GM21619 (cell line): ENCODE measurements around the gene STEAP3.

ENCODE experiments used
- ATAC-seq: cut with Tn5 transposase; IDR thresholded peaks from one replicate; pipeline ENCODE4 v1.9.1; 2021; ENCODE audit not compliant: unreplicated experiment

The STEAP3 gene

DNA sequence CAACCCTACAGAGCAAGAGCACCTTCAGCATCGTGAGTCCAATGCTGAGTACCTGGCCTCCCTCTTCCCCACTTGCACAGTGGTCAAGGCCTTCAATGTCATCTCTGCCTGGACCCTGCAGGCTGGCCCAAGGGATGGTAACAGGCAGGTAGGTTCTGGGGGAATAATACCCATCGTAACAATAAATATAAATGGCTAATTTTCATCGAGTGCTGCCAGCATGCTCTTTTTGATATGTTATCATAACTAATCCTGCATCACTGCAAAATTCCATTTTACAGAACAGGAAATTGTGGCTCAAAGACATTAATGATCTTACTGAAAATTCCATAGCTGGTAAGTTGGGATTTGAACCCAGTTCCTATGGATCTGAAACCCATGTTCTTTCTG, 22.2 kb downstream of the STEAP3 start:
- ATAC-seq, result no peak

DNA sequence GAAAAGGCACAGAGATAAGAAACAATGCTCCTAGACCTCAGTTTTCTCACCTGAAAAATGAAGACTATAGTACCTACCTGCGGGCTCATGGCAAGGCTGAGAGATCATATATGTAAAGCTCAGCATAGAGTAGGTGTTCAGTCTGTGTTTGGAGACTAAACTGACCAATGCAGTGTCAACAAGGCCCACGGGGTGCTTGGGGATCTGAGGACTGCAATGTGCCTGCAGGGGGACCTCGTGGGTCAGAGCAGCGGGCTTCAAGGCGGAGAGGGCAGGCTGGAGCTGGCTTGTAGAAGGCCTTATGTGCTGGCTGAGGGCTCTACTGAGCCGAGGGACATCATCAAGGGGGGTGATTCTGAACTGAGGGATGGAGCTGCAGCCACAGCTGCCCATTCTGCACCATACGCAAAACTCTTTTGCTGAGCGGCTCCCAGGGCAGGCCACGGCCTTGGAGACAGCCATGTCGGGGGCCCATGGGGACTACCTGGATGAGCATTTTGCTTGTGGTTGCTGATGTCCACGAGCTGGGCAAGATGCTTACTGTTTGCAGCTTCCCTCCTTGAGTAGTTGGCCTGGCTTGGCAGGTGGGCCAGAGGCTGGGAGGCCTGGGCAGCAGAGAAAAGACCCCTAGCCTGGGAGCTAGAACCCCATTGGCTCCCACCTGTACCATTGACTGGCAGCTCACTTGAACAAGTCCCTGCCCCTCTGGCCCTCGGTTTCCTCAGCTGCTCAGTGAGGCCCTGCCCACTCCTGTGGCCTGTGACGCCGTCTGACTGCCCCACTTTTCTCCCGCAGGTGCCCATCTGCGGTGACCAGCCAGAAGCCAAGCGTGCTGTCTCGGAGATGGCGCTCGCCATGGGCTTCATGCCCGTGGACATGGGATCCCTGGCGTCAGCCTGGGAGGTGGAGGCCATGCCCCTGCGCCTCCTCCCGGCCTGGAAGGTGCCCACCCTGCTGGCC, 23.5 kb downstream of the STEAP3 start:
- no peak for ATAC-seq

DNA sequence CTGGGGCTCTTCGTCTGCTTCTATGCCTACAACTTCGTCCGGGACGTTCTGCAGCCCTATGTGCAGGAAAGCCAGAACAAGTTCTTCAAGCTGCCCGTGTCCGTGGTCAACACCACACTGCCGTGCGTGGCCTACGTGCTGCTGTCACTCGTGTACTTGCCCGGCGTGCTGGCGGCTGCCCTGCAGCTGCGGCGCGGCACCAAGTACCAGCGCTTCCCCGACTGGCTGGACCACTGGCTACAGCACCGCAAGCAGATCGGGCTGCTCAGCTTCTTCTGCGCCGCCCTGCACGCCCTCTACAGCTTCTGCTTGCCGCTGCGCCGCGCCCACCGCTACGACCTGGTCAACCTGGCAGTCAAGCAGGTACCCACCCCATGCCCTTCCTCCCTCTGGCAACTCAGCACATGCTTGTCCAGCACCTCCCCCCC, 24.2 kb downstream of the STEAP3 start:
- no peak for ATAC-seq

DNA sequence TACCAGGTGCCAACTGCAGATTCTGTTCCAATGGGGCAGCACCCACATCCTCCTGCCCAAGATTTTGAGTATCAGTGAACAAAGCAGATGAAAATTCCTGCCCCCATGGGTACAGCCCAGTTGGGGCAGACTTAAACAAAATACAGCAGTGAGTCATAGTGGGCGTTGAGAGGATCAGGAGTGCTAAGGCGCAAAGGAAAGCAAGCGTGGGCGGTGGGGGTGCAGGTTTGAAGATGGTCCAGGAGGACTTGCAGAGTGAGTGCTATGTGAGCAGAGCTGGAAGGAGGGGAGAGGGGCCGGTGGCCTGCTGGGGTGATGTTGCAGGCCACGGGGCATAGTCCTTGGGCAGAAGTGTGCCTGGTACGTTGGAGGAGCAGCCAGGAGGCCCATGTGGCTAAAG, 24.7 kb downstream of the STEAP3 start:
- ATAC-seq, result no peak

DNA sequence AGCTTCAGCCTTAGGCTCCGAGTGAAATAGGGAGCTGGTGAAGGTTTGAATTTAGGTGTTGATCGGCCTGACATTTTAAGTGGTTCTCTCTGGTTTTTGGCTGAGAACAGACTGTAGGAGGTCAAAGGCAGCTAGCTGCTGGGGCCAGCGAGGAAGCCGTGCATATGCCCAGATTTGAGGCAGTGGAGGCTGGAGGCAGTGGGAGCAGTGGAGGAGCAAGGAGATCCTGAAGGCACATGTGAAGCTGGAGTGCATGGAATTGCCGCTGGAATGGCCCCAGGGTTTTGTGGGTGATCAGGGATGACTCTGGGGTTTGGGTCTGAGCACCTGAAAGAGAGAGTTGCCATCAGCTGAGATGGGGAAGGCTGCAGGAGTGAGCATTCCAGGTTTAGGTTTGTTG, 25.1 kb downstream of the STEAP3 start:
- ATAC-seq, result no peak

DNA sequence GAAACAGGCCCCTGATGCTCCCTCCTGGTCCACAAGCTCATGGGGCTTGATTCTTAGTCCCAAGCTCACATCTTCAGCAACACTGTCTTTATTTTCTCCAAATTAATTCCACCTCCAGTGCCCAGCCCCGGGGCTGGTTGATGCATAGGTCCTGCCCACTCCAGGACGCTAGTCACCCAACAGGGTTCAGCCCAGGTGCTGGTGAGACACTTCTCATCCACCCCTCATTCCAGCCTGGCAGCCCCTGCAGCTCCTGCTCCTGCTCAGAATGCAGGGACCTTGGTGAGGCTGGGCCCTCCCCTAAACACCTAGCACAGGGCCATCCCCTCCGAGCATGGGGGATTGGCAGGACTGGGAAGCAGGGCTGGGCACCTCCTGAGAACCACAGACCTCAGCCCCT, 25.7 kb downstream of the STEAP3 start:
- no peak for ATAC-seq

DNA sequence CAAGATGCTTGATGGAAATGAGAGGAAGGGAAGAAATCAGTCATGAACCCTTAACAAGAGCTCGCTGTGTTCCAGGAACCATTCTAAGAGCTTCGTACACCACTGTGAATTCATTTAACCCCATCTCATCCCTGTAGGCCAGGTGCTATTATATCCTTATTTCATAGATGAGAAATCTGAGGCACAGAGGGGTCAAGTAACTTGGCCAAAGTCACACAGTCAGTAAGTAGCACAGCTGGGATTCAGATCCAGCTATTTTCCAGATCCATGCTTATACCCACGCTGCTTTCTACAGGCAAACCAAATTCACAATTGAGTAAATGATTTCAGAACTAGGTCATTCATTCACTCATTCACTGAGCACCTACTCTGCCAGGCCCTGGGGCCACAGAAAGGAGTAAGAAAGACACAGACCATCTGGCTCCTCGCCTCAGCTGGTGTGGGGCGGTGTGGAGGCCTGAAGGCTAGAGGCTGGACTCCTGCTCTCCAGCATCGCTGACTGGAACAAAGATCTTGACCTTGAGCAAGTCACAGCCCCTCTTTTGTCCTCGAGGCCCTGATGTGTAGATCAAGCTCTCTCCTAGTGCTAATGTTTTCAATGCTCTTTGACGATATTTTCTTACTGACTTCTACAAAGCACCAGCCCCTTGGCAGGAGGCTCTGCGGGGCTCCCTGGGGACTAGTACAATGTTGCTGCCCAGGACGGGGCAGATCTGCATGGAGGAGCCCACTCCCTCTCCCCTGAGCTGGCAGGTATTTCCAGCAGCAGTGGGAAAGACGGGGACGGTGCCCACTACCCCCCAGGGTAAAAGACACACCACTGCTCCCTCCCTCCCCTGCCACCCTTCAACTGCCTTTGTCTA, 26.5 kb downstream of the STEAP3 start:
- no peak for ATAC-seq

DNA sequence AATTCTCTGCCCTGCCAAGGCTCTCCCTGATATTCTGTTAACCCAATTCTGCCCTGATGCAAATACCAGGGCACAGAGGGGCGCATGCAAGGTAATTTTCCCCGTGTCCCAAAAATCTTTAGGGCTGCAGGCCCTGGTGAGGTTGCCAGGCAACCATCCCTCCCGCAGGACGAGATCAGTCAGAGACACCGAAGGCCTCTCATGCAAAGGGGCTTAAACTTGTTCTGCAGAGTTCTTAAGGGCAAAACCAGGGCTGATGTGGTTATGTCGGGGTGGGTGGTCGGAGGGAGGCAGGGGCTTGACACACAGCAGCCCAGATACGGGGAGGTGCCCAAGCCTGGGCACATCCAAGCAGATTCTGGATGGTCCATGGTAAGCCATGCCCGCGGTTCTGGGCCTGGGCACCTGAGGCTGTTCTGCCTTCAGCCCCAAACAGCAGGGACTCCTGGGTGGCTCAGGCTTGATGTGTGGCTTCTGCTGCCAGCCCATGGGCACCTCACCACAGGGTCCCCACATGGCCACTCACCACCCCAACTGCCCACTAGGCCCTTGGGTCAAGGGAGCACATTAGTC, 27.2 kb downstream of the STEAP3 start:
- no peak for ATAC-seq

DNA sequence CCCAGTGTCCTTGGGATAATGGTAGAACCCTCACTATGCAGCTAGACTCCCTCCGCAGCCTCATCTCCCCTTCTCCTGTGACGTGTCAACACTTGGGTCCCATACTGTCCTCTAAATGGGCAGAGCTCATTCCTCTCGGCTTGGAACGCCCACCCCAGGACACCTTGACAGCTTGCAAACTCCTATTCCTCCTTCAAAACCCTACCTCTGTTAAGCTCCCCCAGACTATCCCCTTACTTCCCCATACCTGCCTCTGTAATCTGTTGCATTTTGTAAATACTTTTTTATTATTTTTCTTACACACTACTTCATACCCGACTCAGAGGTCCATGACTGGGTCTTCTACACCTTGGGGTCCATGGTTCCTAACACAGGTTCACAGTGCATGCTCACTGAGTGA, 28.0 kb downstream of the STEAP3 start:
- no peak for ATAC-seq

DNA sequence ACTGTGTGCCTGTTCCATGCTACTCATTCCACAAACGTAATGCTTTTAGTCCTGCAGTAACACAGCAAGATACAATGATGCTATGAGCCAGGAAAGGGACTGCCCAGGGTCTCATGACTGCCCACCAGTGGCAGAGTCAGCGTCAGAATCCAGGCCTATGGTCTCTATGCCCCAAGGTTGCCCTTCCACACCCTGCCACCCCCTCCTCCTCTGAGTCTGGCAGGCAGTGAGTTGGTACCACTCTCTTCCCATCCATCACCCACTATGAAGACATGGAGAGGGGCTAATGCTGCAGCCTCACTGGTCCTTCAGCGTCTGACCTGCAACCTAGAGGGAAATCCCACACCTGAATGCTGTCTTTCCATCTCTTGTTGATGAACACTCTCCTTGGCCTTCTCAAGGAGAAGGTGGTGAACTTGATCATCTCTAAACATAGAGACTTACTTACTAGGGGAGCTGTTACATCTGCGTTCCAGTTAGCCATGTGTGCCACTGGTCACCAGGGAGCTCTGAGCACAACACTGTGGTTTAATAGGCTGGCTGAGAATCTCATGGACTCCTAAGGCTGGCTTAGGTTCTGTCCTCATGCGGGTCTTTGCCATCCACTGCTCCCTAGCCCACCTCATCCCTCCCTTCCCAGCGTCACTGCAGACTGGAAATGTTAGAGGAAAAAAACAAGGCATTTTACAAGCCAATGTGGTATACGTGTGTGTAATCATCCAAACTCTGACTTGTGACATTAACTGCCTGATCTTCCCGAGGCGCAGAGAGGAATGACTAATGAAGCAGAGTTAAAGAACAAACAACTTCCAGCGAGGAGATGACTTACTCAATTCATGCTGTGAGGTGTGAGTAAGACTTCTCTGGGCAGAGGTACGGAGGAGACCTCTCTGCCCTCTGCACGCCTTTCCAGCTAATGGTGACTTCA, 28.8 kb downstream of the STEAP3 start:
- no peak for ATAC-seq

DNA sequence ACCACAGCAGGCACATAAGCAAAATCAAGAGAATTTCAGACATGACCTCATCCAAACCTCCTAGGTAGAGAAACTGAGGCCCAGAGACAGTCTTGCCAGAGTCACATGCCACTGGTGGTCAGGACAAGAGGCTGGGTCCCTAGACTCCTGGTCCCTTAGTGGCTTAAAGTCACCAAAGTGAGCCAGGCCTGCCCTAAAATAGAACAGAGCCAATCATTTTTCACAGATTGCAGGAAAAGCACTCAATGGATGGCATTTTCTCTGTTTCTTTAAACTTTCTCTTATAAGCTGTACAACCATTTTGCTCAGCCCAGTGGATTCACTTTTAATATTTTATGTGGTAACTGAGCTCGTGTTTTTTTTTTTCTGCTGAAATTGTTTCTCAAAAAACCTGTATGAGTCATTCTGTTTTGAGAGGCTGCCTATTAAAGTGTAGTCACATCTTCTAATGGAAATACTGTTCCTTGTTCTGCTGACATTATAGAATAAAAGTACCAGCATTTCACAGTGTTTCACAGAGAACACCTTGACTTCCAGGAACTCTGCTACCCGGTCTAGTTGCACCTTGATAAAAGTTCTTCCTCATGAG, 29.6 kb downstream of the STEAP3 start:
- ATAC-seq, result no peak

DNA sequence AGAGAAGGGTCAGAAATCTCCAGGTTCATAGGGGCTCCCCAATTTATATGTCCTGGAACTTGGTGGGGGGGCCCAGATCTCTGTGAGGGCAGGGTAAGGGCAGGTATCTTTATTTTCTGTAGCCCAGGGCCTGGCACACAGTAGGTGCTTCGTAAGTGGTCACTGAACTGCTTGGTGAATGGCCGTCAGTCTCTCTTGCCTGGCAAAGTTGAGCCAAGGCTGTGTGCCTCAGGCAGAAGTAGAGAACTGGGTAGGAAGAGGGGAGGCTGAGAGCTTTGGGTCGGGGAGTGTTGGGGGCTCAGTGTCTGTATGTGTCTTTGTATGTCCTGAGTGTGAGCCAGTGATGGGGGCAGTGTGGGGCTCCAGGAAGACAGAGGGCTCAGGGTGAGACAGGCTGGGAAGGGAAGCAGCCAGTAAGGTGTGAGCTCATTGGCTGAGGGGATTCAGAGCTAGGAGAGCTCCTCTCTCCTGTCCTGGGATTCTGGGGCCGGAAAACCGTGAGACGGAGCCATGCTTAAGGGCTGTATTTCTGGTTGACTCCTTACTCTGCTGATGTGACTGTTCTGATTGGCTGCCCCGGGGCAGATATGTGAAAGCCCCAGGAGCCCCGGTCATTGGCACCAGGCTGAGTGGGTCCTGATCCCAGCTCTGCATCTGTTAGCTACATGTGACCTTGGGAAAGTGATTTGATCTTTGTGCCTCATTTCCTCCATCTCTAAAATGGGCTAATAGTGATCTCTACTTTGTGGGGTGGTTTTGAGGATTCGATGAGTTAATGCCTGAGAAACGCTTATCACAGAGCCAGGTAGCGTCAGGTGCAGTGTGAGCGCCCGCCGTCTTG, 30.3 kb downstream of the STEAP3 start:
- no peak for ATAC-seq

DNA sequence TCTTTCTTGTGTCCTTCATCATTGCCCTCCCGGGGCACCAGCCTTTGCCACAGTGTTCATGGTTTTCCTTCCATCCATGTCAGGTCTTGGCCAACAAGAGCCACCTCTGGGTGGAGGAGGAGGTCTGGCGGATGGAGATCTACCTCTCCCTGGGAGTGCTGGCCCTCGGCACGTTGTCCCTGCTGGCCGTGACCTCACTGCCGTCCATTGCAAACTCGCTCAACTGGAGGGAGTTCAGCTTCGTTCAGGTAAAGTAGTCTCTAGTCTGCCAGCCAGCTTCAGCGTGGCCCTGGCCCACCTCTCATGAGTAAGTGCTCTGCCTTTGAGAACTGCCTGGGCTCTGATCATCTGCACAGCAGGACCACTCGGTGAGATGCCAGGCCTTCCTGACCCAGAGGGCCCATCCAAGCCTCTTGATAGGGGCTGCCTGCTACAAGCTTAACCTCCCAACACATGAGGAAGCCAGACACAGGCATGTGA, 31.0 kb downstream of the STEAP3 start:
- ATAC-seq, result no peak

DNA sequence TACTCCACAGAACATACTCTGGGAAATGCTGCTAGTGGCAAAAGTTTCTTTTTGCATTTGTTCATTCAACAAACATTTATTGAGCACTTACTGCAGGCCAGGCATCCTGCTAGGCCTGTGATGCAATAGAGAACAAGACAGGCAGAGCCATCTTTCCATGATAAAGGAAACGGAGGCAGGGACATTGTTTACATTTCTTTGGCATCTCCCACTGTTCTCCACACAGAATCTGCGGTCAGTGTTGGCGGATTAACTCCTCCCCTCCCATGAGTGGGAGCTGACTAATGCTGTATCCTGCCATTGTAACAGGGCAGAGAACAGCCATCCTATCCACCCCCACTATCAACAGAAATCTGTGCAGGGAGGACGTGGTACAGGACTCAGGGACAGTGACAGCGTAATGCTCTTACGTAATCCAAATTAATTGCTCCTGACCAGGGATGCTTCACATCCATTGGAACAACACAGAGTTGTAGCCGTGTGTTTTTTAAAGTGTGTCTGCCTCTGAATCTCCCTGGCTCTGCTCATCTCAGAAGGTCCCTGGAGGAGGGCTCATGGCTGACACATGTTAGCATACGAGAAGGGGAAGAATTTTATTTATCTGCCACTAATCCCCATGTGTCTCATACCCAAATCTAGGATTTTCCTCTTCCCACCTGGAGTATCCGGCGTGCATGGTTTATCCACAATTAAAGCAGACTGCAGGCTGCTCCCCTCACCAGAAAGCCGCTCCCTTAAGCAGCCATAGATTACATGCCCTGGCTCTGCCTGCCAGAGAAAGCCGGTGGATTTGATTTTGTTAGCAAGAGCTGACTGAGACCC, 32.3 kb downstream of the STEAP3 start:
- ATAC-seq, result no peak

DNA sequence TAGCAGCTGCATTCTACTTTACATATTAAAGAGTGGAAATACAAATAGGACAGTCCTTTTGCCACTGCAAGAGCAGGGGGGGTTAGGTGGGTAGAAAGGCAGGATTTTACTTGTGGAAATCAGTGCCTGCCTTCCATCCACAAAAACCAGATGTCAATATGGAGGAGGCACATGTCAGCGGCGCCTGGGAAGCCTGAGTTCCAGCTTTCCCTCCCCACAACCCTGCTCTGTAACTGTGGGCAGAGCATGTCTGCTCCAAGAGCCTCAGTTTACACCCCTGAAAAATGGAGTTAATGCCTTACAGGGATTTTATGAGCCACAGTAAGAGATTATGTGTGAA, 32.9 kb downstream of the STEAP3 start:
- ATAC-seq, result no peak

DNA sequence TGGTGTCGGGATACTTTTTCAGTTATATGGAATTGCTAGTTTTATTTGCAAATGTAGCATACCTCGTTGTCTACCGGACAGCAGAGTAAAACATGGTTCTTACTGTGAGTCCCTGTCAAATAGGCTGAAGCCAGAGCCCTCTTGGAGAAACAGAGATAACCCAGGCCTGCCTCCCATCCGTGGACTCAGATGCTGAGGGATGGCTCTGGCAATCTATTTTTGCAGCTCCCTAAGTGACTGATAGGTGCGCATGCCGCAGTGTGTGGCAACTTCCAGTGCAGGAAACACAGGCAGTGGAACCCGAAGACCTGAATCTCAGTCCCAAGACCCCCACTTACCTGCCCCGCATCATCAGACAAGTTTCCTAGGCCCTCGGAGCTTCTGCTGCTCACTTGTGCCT, 33.6 kb downstream of the STEAP3 start:
- no peak for ATAC-seq

DNA sequence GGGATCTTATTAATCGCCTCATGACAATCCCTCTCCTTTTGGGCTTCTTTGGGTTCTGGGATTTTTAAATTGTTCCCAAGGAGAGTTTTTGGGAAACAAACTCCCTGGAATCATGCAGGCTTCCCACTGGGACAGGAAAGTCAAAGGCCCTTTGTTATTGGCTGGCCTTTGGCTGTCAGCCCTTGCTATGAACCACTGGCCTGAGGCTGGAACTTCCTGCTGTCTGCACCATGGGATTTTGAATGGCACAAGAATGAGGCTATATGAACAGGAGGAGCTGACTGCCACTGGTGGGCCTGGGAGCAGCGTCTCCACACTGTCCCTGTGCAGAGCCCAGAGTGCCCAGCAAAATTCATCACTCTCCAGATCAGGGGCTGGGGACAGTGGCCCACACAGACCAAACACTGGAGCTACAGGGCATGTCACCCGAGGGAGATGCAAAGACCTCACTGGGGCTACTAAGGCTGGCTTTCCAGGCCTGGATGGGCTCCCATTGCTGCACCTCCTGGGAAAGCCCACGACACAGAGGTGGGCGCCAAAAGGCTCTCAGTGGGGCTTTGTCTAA, 35.7 kb downstream of the STEAP3 start:
- ATAC-seq, result no peak
